Measurements from ENCODE around the gene CASR. TPM values are rescaled to one million over a fixed set of nuclear protein-coding genes. Genes with fewer than 3 reads are reported as not detected.

The CASR gene
- total RNA-seq, 1 donor from 2014 or later = 0.20 TPM

GRCh38 chr3:122260206-122260605, 76.7 kb downstream of the CASR start:
- peaks cover 11% of the 10 kb centered on the region for H3K27me3 ChIP-seq
- no peak for TF ChIP-seq CTCF (IDR thresholded peaks at IDR 0.05)
- H3K36me3 ChIP-seq = no peaks in the 10 kb centered on the region
- no peak overlapping the region for H3K27ac ChIP-seq
- no peaks in the 10 kb centered on the region for H3K9me3 ChIP-seq
- ATAC-seq = no peak
- no peak for DNase-seq
- intact Hi-C loops (cut with DNase I) = no loop called here
- peaks cover 5% of the 10 kb centered on the region for H3K4me1 ChIP-seq
- H3K4me3 ChIP-seq = no peak overlapping the region

- intact Hi-C loops (cut with DNase I) = no loop called here
- no peak for TF ChIP-seq CTCF (IDR thresholded peaks at IDR 0.05)
- Histone ChIP-seq H3K36me3 (no peaks in the 10 kb centered on the region), H3K9me3 (no peaks in the 10 kb centered on the region), H3K27me3 (peaks cover 11% of the 10 kb centered on the region), H3K4me3 (no peak overlapping the region), H3K4me1 (peaks cover 5% of the 10 kb centered on the region), H3K27ac (no peak overlapping the region)
- no peak for DNase-seq
- no peak for ATAC-seq
These were observed 79.6 kb downstream of the CASR start for GRCh38 chr3:122263058-122263457.

- no peaks in the 10 kb centered on the region for H3K9me3 ChIP-seq
These were observed 80.6 kb downstream of the CASR start for GRCh38 chr3:122263974-122264588.

GRCh38 chr3:122265957-122266356, 82.5 kb downstream of the CASR start:
- Histone ChIP-seq H3K27me3 (peaks cover 11% of the 10 kb centered on the region), H3K27ac (no peak overlapping the region), H3K36me3 (no peaks in the 10 kb centered on the region), H3K4me3 (no peak overlapping the region), H3K4me1 (no peaks in the 10 kb centered on the region), H3K9me3 (no peaks in the 10 kb centered on the region)
- no peak for ATAC-seq
- TF ChIP-seq CTCF (IDR thresholded peaks at IDR 0.05) = no peak
- DNase-seq = no peak
- intact Hi-C loops (cut with DNase I) = no loop called here

More at GRCh38 chr3:122263974-122264588, 80.6 kb downstream of the CASR start:
- H3K27me3 ChIP-seq = peaks cover 11% of the 10 kb centered on the region
- DNase-seq (no peak), ATAC-seq (no peak)
- H3K4me3 ChIP-seq = no peak overlapping the region
- intact Hi-C loops (cut with DNase I) = no loop called here
- no peak for TF ChIP-seq CTCF (IDR thresholded peaks at IDR 0.05)
- no peak overlapping the region for H3K27ac ChIP-seq
- no peaks in the 10 kb centered on the region for H3K36me3 ChIP-seq
- no peaks in the 10 kb centered on the region for H3K4me1 ChIP-seq

GRCh38 chr3:122268257-122269024, 85.0 kb downstream of the CASR start:
- DNase-seq (no peak), ATAC-seq (no peak)
- H3K4me3 ChIP-seq = no peak overlapping the region
- H3K27me3 ChIP-seq = no peaks in the 10 kb centered on the region
- H3K9me3 ChIP-seq = no peaks in the 10 kb centered on the region
- intact Hi-C loops (cut with DNase I) = no loop called here
- no peak overlapping the region for H3K27ac ChIP-seq
- H3K4me1 ChIP-seq = no peaks in the 10 kb centered on the region
- no peak for TF ChIP-seq CTCF (IDR thresholded peaks at IDR 0.05)
- no peaks in the 10 kb centered on the region for H3K36me3 ChIP-seq
